Activated CD8-positive, alpha-beta memory T cell treated with anti-CD3 and anti-CD28 coated beads for 48 hours (primary cell): Measurements from ENCODE around the gene CYYR1.

Experiments
- DNase-seq, 3 experiments: peaks; one replicate each; pipeline ENCODE4 v3.0.0-alpha.2; 2020; ENCODE audit warnings: low read depth in 2 of 3, low spot score in 2 of 3

CYYR1 gene

GRCh38 chr21:26572702-26573381, at the start of gene CYYR1:
TSS of gene CYYR1 (minus strand) at chr21:26573286. CDS start at chr21:26572940, 346 bp downstream.
- no peak for DNase-seq

- no peak for DNase-seq
These were observed 44.1 kb upstream of the CYYR1 start for GRCh38 chr21:26617176-26617575.

GRCh38 chr21:26614251-26614650, 41.2 kb upstream of the CYYR1 start:
- DNase-seq: no peak

- DNase-seq: no peak
These were observed 26.2 kb upstream of the CYYR1 start for GRCh38 chr21:26599261-26599660.

GRCh38 chr21:26597981-26598380, 24.9 kb upstream of the CYYR1 start:
- no peak for DNase-seq

- DNase-seq: no peak
These were observed 23.9 kb upstream of the CYYR1 start for GRCh38 chr21:26597031-26597430.

GRCh38 chr21:26595971-26596370, 22.9 kb upstream of the CYYR1 start:
- DNase-seq: no peak

GRCh38 chr21:26593800-26594199, 20.7 kb upstream of the CYYR1 start:
- no peak for DNase-seq

- no peak for DNase-seq
These were observed 18.5 kb upstream of the CYYR1 start for GRCh38 chr21:26591543-26591942.

- no peak for DNase-seq
These were observed 15.4 kb upstream of the CYYR1 start for GRCh38 chr21:26588446-26588845.

- no peak for DNase-seq
These were observed 14.7 kb upstream of the CYYR1 start for GRCh38 chr21:26587736-26588201.

- no peak for DNase-seq
These were observed 10.7 kb upstream of the CYYR1 start for GRCh38 chr21:26583769-26584168.

- DNase-seq: no peak
These were observed 8.7 kb upstream of the CYYR1 start for GRCh38 chr21:26581818-26582217.

- DNase-seq: no peak
These were observed 897 bp downstream of the CYYR1 start for GRCh38 chr21:26572076-26572701.

GRCh38 chr21:26570203-26570602, 2.9 kb downstream of the CYYR1 start:
- no peak for DNase-seq

- DNase-seq: no peak
These were observed 7.5 kb downstream of the CYYR1 start for GRCh38 chr21:26565546-26565945.

GRCh38 chr21:26565111-26565510, 8.0 kb downstream of the CYYR1 start:
- DNase-seq: no peak

GRCh38 chr21:26563856-26564503, 9.1 kb downstream of the CYYR1 start:
- DNase-seq: no peak

- no peak for DNase-seq
These were observed 12.5 kb downstream of the CYYR1 start for GRCh38 chr21:26560612-26561011.

- DNase-seq: no peak
These were observed 14.0 kb downstream of the CYYR1 start for GRCh38 chr21:26559099-26559498.

GRCh38 chr21:26557106-26557505, 16.0 kb downstream of the CYYR1 start:
- DNase-seq: no peak

GRCh38 chr21:26555540-26556146, 17.4 kb downstream of the CYYR1 start:
- DNase-seq: no peak
